ENCODE measurements around the gene TMEM129.
A peak's percentile ranks its signal among the peaks of the same experiment; 100 is the strongest.

The TMEM129 gene

GRCh38 chr4:1728061-1728980, 7.2 kb upstream of the TMEM129 start:
- H3K4me3 ChIP-seq (ENCODE audit: control insufficient read depth, low read depth, low read length), result no peak overlapping the region
- TF ChIP-seq CTCF (conservative IDR thresholded peaks at IDR 0.05; ENCODE audit: control insufficient read depth, insufficient read depth, low read depth, low read length), result no peak
- DNase-seq (ENCODE audit: low read depth), result no peak

- DNase-seq (ENCODE audit: low read depth), result peak; percentile 77
- no peak overlapping the region for H3K4me3 ChIP-seq (ENCODE audit: control insufficient read depth, low read depth, low read length)
- no peak for TF ChIP-seq CTCF (conservative IDR thresholded peaks at IDR 0.05; ENCODE audit: control insufficient read depth, insufficient read depth, low read depth, low read length)
These were observed 6.3 kb upstream of the TMEM129 start for GRCh38 chr4:1727117-1728031.

GRCh38 chr4:1726146-1726934, 5.2 kb upstream of the TMEM129 start:
- H3K4me3 ChIP-seq (ENCODE audit: control insufficient read depth, low read depth, low read length), result no peak overlapping the region
- DNase-seq (ENCODE audit: low read depth), result peak; percentile 80
- peak; percentile 96 for TF ChIP-seq CTCF (conservative IDR thresholded peaks at IDR 0.05; ENCODE audit: control insufficient read depth, insufficient read depth, low read depth, low read length)

GRCh38 chr4:1725521-1725920, 4.4 kb upstream of the TMEM129 start:
- no peak overlapping the region for H3K4me3 ChIP-seq (ENCODE audit: control insufficient read depth, low read depth, low read length)

GRCh38 chr4:1723131-1723801, 2.1 kb upstream of the TMEM129 start:
- DNase-seq (ENCODE audit: low read depth), result no peak
- no peak for TF ChIP-seq CTCF (conservative IDR thresholded peaks at IDR 0.05; ENCODE audit: control insufficient read depth, insufficient read depth, low read depth, low read length)
- H3K4me3 ChIP-seq (ENCODE audit: control insufficient read depth, low read depth, low read length), result peak overlapping the region; percentile 75

More at GRCh38 chr4:1725521-1725920, 4.4 kb upstream of the TMEM129 start:
- no peak for TF ChIP-seq CTCF (conservative IDR thresholded peaks at IDR 0.05; ENCODE audit: control insufficient read depth, insufficient read depth, low read depth, low read length)
- no peak for DNase-seq (ENCODE audit: low read depth)

All from fibroblast of mammary gland (primary cell).